NCI-H146 (cell line): ENCODE results near the gene NBEAL1.
"Not testable (repeated sequence)": the region's sequence is repeated elsewhere in the genome, so short reads cannot be mapped to it uniquely, and the experiment has no call there.

Source experiments
- DNase-seq: peaks from one replicate; lab custom pipeline; 2025; lab: John Stamatoyannopoulos, UW

The NBEAL1 gene

GRCh38 chr2:203229674-203230073 is 215.0 kb downstream of the NBEAL1 start:
- not testable (repeated sequence) for DNase-seq

- DNase-seq, result peak; percentile 1
These were observed 222.9 kb downstream of the NBEAL1 start for GRCh38 chr2:203237346-203238238.

- DNase-seq, result peak; percentile 25
These were observed 223.6 kb downstream of the NBEAL1 start for GRCh38 chr2:203238292-203238703.

- peak; percentile 92 for DNase-seq
These were observed 224.2 kb downstream of the NBEAL1 start, which contains the start of gene CYP20A1 for GRCh38 chr2:203238704-203239526. Gene CYP20A1, plus strand, starts transcription at chr2:203239018. Its CDS starts 45 bp downstream, at chr2:203239063.

GRCh38 chr2:203240491-203240890 is 225.8 kb downstream of the NBEAL1 start:
- no peak for DNase-seq

GRCh38 chr2:203242518-203242917 is 227.8 kb downstream of the NBEAL1 start:
- DNase-seq, result no peak

GRCh38 chr2:203246646-203247045 is 232.0 kb downstream of the NBEAL1 start:
- no peak for DNase-seq

GRCh38 chr2:203252818-203253217 is 238.1 kb downstream of the NBEAL1 start:
- no peak for DNase-seq

- not testable (repeated sequence) for DNase-seq
These were observed 238.9 kb downstream of the NBEAL1 start for GRCh38 chr2:203253422-203254095.

GRCh38 chr2:203261326-203262159 is 246.9 kb downstream of the NBEAL1 start:
- no peak for DNase-seq
